ENCODE data around the gene DAZAP2.

- TF ChIP-seq CTCF (IDR thresholded peaks at IDR 0.05; ENCODE audit: insufficient read depth, low read length) (no peak), POLR2AphosphoS5 (IDR thresholded peaks at IDR 0.05; ENCODE audit: low read depth) (no peak), REST (IDR thresholded peaks at IDR 0.05; ENCODE audit: insufficient replicate concordance, low read depth) (no peak), GABPA (IDR thresholded peaks at IDR 0.05; ENCODE audit: low read depth) (no peak)
Measured at GRCh38 chr12:51208016-51208660, 30.5 kb upstream of the DAZAP2 start.

All from HL-60 (cell line).